ENCODE data around the gene G6PD. TPM values are rescaled to one million over a fixed set of nuclear protein-coding genes. Genes with fewer than 3 reads are reported as not detected.
A peak's percentile ranks its signal among the peaks of the same experiment; 100 is the strongest.
"Not testable (repeated sequence)": the region's sequence is repeated elsewhere in the genome, so short reads cannot be mapped to it uniquely, and the experiment has no call there.

The G6PD gene
- total and polyA plus RNA-seq, 7 donors = 3.2 to 9.1 (median 6.7) TPM

DNA sequence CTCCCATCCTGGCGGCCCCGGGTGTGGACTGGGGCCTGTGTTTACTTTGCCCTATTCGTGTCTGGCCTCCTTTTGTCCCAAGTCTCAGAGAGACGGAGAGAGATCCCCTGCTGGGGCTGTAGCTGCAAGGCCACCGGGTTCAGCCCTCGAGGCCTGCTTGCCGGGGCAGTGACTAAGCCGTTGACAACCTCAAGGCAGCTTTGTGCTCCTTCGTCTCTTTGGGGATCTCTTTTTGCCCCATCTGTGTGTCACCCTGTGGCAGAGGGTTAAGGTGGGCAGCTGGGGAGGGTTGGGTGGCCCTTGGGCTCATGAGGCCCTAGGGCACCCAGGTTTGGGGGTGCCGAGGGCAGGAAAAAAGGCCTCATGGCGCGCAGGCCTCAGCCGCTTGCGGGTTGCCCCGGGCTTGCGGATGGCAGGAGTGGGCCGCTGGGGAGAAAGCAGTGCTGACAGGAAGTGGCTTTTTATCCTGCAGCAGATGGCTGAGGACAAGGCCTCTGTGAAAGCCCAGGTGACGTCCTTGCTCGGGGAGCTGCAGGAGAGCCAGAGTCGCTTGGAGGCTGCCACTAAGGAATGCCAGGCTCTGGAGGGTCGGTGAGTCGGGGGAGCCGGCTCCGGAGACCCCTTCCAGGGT lies 11.5 kb upstream of the G6PD start:
- DNase-seq; H3K4me3 ChIP-seq; intact Hi-C loops (cut with DNase I); H3K27ac ChIP-seq; ATAC-seq; H3K9me3 ChIP-seq; H3K4me1 ChIP-seq: not testable (repeated sequence)
- Histone ChIP-seq H3K27me3 (ENCODE audit: insufficient read depth in 3 of 3, low read length in 2 of 3) (peaks cover 0 to 10% (median 0%) of the 10 kb centered on the region in 3 donors), H3K36me3 (ENCODE audit: insufficient read depth in 1 of 2, low read depth in 1 of 2) (peaks cover 0 to 13% of the 10 kb centered on the region in 2 donors)
- 87 to 89% methylated on average over 4 of the region's 24 CpGs; no CpG with 5 or more reads in 1 of the 3 donors for WGBS, 3 donors

DNA sequence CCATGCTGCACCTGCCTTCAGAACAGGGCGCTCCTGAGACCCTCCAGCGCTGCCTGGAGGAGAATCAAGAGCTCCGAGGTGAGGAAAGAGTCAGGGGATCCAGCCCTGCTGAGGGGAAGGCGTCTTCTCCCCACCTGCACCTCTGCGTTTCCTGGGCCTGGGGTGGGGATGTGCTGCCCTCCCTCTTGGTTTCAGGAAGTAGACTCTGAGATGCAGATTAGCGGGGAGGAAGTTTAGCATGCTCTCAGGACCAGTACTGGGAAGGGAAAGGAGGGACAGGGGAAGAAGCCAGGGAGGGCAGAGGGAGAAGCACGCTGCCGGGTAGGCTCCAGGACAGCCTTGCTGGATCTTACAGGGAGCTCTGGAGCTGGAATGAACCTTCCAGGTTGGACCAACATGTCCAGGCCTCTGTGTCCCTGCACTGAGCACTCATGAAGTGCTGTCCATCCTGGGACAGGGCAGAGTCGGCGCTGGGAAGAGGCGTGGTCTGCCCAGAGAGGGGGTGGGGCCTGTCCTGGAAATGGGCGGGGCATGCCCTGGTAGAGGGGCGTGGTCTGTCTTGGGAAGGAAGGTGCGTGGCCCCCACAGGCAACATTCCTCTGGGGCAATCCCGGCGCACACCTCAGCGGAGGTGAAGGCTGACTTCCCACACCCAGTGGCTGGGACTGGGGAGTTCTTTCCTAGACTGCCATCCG lies 5.6 kb upstream of the G6PD start:
- DNase-seq; intact Hi-C loops (cut with DNase I); H3K9me3 ChIP-seq; H3K27ac ChIP-seq; H3K4me1 ChIP-seq; H3K4me3 ChIP-seq: not testable (repeated sequence)
- Histone ChIP-seq H3K36me3 (ENCODE audit: insufficient read depth in 1 of 2, low read depth in 1 of 2) (peaks cover 0 to 13% of the 10 kb centered on the region in 2 donors), H3K27me3 (ENCODE audit: insufficient read depth in 3 of 3, low read length in 2 of 3) (peaks cover 0 to 10% (median 0%) of the 10 kb centered on the region in 3 donors)
- peak in 1 of 4 donors; percentile 25 for ATAC-seq
- 84 to 96% (median 89%) methylated on average over 7 to 11 of the region's 18 CpGs for WGBS, 3 donors

DNA sequence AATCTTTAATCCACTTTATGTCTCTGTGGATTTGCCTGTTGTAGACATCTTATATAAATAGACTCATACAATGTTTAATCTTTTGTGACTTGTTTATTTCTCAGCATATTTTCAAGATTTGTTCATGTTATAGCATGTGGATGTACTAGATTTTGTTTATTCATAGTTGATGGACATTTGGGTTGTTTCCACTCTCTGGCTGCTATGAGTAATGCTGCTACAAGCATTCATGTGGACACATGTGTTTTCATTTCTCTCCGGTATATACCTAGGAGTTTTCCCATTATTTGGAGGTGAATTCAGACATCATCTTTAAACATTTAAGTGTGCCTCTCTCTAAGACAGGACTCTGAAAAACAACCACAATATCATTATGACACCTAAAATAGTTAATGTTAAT lies 3.1 kb upstream of the G6PD start:
- Histone ChIP-seq H3K4me3 (no peak overlapping the region), H3K9me3 (no peaks in the 10 kb centered on the region), H3K36me3 (ENCODE audit: insufficient read depth in 1 of 2, low read depth in 1 of 2) (peaks cover 0 to 12% of the 10 kb centered on the region in 2 donors), H3K4me1 (peaks cover 6% of the 10 kb centered on the region), H3K27ac (no peak overlapping the region), H3K27me3 (ENCODE audit: insufficient read depth in 3 of 3, low read length in 2 of 3) (peaks cover 0 to 4% (median 0%) of the 10 kb centered on the region in 3 donors)
- 79 to 92% (median 83%) methylated on average over 1 of the region's 1 CpG for WGBS, 3 donors
- intact Hi-C loops (cut with DNase I) = no loop called here
- no peak for DNase-seq
- no peak for ATAC-seq
- TF ChIP-seq, protein P1, sequence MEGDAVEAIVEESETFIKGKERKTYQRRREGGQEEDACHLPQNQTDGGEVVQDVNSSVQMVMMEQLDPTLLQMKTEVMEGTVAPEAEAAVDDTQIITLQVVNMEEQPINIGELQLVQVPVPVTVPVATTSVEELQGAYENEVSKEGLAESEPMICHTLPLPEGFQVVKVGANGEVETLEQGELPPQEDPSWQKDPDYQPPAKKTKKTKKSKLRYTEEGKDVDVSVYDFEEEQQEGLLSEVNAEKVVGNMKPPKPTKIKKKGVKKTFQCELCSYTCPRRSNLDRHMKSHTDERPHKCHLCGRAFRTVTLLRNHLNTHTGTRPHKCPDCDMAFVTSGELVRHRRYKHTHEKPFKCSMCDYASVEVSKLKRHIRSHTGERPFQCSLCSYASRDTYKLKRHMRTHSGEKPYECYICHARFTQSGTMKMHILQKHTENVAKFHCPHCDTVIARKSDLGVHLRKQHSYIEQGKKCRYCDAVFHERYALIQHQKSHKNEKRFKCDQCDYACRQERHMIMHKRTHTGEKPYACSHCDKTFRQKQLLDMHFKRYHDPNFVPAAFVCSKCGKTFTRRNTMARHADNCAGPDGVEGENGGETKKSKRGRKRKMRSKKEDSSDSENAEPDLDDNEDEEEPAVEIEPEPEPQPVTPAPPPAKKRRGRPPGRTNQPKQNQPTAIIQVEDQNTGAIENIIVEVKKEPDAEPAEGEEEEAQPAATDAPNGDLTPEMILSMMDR (IDR thresholded peaks at IDR 0.05) = no peak

DNA sequence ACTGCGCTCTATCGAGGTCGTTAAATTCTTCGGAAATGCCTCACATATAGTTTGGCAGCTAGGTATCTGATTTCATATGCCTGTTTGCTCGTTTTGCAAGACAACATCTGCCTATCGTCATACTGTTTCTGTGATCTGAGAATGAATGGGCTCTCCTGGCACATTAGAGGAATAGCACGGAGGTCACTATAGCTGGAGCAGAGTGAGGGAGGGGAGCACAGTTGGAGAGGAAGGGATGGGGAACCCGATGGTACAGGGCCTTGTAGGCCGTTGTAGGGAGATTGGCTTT lies 1.3 kb upstream of the G6PD start:
- TF ChIP-seq, protein P1 (IDR thresholded peaks at IDR 0.05) = no peak
- DNase-seq (no peak), ATAC-seq (no peak)
- H3K9me3 ChIP-seq = no peaks in the 10 kb centered on the region
- H3K27ac ChIP-seq = peak overlapping the region; percentile 86
- H3K27me3 ChIP-seq (ENCODE audit: insufficient read depth in 3 of 3, low read length in 2 of 3) = no peaks in the 10 kb centered on the region
- H3K4me3 ChIP-seq = peak overlapping the region; percentile 68
- peaks cover 0 to 9% of the 10 kb centered on the region in 2 donors for H3K36me3 ChIP-seq (ENCODE audit: insufficient read depth in 1 of 2, low read depth in 1 of 2)
- 0 to 23% (median 1%) methylated on average over 9 of the region's 9 CpGs for WGBS, 3 donors
- H3K4me1 ChIP-seq = peaks cover 10% of the 10 kb centered on the region
- intact Hi-C loops (cut with DNase I) = no loop called here

DNA sequence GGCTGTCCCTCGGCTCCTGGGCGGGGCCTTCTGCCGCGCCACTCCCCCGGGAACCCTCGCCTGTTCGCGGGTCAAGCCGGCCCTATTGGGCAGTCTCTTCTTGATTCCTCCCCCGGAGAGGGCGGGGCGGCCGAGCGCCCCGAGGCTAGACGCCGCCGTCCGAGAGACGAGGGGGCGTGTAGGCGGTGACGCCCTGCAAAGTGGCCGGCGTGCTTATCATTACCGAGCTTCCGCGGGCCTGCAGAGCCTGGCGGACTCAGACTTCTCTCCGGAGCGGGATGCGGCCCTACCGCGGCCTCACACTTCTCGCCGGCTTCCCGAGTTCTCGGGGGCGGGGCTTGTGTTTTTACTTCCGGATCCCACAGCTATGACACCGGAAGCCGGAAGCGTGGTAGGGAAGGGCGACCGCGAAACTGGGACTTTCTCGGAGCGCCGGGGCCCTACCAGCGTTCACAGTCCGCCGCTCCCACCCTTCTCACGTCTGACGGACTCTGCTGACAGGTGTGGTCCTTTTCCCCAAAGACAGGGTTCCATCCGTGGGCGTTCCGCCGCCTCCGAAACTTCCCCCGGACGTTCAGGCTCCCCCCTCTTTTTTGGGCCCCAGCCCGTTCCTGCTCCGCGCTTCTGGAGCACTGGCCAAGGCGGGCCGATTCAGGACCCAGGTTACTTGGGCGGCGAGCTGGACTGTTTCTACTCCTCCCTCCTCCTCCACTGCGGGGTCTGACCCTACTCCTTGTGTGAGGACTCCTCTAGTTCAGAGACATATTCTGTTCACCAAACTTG lies 790 bp upstream of the G6PD start, which contains the start of gene IKBKG:
Gene IKBKG (plus strand): TSS at position 376 of the 783 bp plus-strand sequence. CDS start 4,383 bp downstream, outside the sequence.
- ATAC-seq = peak; percentile 93 to 96 (median 94)
- TF ChIP-seq, protein P1 (IDR thresholded peaks at IDR 0.05) = no peak
- H3K4me1 ChIP-seq = peaks cover 10% of the 10 kb centered on the region
- WGBS, 3 donors = 0 to 32% (median 0%) methylated on average over 16 to 69 of the region's 69 CpGs
- H3K36me3 ChIP-seq (ENCODE audit: insufficient read depth in 1 of 2, low read depth in 1 of 2) = peaks cover 0 to 9% of the 10 kb centered on the region in 2 donors
- peak within 1 kb of the TSS; percentile 86 for H3K27ac ChIP-seq
- H3K4me3 ChIP-seq = peak within 1 kb of the TSS; percentile 68
- peak; percentile 89 to 95 for DNase-seq
- H3K27me3 ChIP-seq (ENCODE audit: insufficient read depth in 3 of 3, low read length in 2 of 3) = no peaks in the 10 kb centered on the region
- intact Hi-C loops (cut with DNase I) = no loop called here
- no peaks in the 10 kb centered on the region for H3K9me3 ChIP-seq
